Measurements from ENCODE around the gene MT1A. TPM values are rescaled to one million over a fixed set of nuclear protein-coding genes. Genes with fewer than 3 reads are reported as not detected.

The MT1A gene
- total RNA-seq, 2 experiments from 2014 or later: not detected

- ATAC-seq (no peak), DNase-seq (no peak)
- no peaks in the 10 kb centered on the region for H3K9me3 Mint-ChIP-seq
- intact Hi-C loops (cut with micrococcal nuclease): no loop called here
- CTCF ChIA-PET: interaction anchor here (1.0 kb wide), 1 partner anchor 14 kb away, joined by 3 read pairs; no protein-coding TSS in a partner anchor
- TF ChIP-seq, protein P1, sequence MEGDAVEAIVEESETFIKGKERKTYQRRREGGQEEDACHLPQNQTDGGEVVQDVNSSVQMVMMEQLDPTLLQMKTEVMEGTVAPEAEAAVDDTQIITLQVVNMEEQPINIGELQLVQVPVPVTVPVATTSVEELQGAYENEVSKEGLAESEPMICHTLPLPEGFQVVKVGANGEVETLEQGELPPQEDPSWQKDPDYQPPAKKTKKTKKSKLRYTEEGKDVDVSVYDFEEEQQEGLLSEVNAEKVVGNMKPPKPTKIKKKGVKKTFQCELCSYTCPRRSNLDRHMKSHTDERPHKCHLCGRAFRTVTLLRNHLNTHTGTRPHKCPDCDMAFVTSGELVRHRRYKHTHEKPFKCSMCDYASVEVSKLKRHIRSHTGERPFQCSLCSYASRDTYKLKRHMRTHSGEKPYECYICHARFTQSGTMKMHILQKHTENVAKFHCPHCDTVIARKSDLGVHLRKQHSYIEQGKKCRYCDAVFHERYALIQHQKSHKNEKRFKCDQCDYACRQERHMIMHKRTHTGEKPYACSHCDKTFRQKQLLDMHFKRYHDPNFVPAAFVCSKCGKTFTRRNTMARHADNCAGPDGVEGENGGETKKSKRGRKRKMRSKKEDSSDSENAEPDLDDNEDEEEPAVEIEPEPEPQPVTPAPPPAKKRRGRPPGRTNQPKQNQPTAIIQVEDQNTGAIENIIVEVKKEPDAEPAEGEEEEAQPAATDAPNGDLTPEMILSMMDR (IDR thresholded peaks at IDR 0.05): no peak
- POLR2A ChIA-PET: interaction anchor here (1.3 kb wide), 1 partner anchor 15 kb away, joined by 4 read pairs; no protein-coding TSS in a partner anchor
- peaks cover 18% of the 10 kb centered on the region for H3K27me3 Mint-ChIP-seq
- no peaks in the 10 kb centered on the region for H3K36me3 Mint-ChIP-seq (ENCODE audit: low read depth)
- H3K4me3 Mint-ChIP-seq: no peak overlapping the region
- H3K27ac Mint-ChIP-seq: no peak overlapping the region
- H3K4me1 Mint-ChIP-seq (ENCODE audit: low read depth): peaks cover 11% of the 10 kb centered on the region
These were observed 9.4 kb downstream of the MT1A start for GRCh38 chr16:56647641-56648431.

GRCh38 chr16:56649271-56649670, 10.8 kb downstream of the MT1A start:
- peaks cover 18% of the 10 kb centered on the region for H3K27me3 Mint-ChIP-seq
- H3K27ac Mint-ChIP-seq: no peak overlapping the region
- ChIA-PET POLR2A (interaction anchor here (0.8 to 1.4 kb wide), 2 partner anchors 18 to 33 kb away, joined by 3 read pairs; no protein-coding TSS in a partner anchor), CTCF (interaction anchor here (2.0 kb wide), 1 partner anchor 26 kb away, joined by 5 read pairs; no protein-coding TSS in a partner anchor)
- TF ChIP-seq, protein P1 (IDR thresholded peaks at IDR 0.05): no peak
- ATAC-seq: no peak
- H3K9me3 Mint-ChIP-seq: no peaks in the 10 kb centered on the region
- intact Hi-C loops (cut with micrococcal nuclease): no loop called here
- no peaks in the 10 kb centered on the region for H3K36me3 Mint-ChIP-seq (ENCODE audit: low read depth)
- DNase-seq: no peak
- no peaks in the 10 kb centered on the region for H3K4me1 Mint-ChIP-seq (ENCODE audit: low read depth)
- no peak overlapping the region for H3K4me3 Mint-ChIP-seq

GRCh38 chr16:56649820-56650219, 11.4 kb downstream of the MT1A start:
- TF ChIP-seq, protein P1 (IDR thresholded peaks at IDR 0.05): no peak
- ChIA-PET POLR2A (interaction anchor here (0.8 to 1.4 kb wide), 2 partner anchors 17 to 33 kb away, joined by 3 read pairs; no protein-coding TSS in a partner anchor), CTCF (interaction anchor here (2.0 kb wide), 1 partner anchor 27 kb away, joined by 5 read pairs; no protein-coding TSS in a partner anchor)
- intact Hi-C loops (cut with micrococcal nuclease): no loop called here
- ATAC-seq: no peak
- Mint-ChIP-seq H3K36me3 (ENCODE audit: low read depth) (no peaks in the 10 kb centered on the region), H3K27me3 (peaks cover 18% of the 10 kb centered on the region), H3K4me3 (no peak overlapping the region), H3K4me1 (ENCODE audit: low read depth) (no peaks in the 10 kb centered on the region), H3K9me3 (no peaks in the 10 kb centered on the region), H3K27ac (no peak overlapping the region)
- no peak for DNase-seq

- CTCF ChIA-PET: interaction anchor here (1.6 kb wide), 1 partner anchor 10 kb away, joined by 4 read pairs; no protein-coding TSS in a partner anchor
- ATAC-seq: no peak
- TF ChIP-seq, protein P1 (IDR thresholded peaks at IDR 0.05): no peak
- peaks cover 12% of the 10 kb centered on the region for H3K27me3 Mint-ChIP-seq
- POLR2A ChIA-PET: interaction anchor here (2.5 kb wide), 1 partner anchor 10 kb away, joined by 11 read pairs; no protein-coding TSS in a partner anchor
- H3K27ac Mint-ChIP-seq: no peak within 1 kb of the TSS
- intact Hi-C loops (cut with micrococcal nuclease): no loop called here
- no peaks in the 10 kb centered on the region for H3K9me3 Mint-ChIP-seq
- DNase-seq: no peak
- H3K4me1 Mint-ChIP-seq (ENCODE audit: low read depth): no peaks in the 10 kb centered on the region
- no peak within 1 kb of the TSS for H3K4me3 Mint-ChIP-seq
- H3K36me3 Mint-ChIP-seq (ENCODE audit: low read depth): no peaks in the 10 kb centered on the region
These were observed 13.1 kb downstream of the MT1A start, which contains the start of gene MT1B for GRCh38 chr16:56651586-56651985. Gene MT1B, plus strand, starts transcription at chr16:56651886. Its CDS starts 68 bp downstream, at chr16:56651954.

GRCh38 chr16:56652600-56652999, 14.1 kb downstream of the MT1A start:
- intact Hi-C loops (cut with micrococcal nuclease): no loop called here
- no peak overlapping the region for H3K27ac Mint-ChIP-seq
- DNase-seq: no peak
- H3K9me3 Mint-ChIP-seq: no peaks in the 10 kb centered on the region
- H3K4me1 Mint-ChIP-seq (ENCODE audit: low read depth): no peaks in the 10 kb centered on the region
- H3K27me3 Mint-ChIP-seq: peaks cover 8% of the 10 kb centered on the region
- ATAC-seq: no peak
- H3K36me3 Mint-ChIP-seq (ENCODE audit: low read depth): no peaks in the 10 kb centered on the region
- H3K4me3 Mint-ChIP-seq: no peak overlapping the region
- CTCF ChIA-PET: interaction anchor here (1.0 to 1.6 kb wide), 2 partner anchors 8 to 9 kb away, joined by 4 read pairs; no protein-coding TSS in a partner anchor
- TF ChIP-seq, protein P1 (IDR thresholded peaks at IDR 0.05): no peak
- POLR2A ChIA-PET: interaction anchor here (0.8 to 2.5 kb wide), 5 partner anchors 9 to 59 kb away, joined by 3 to 11 read pairs (median 3); no protein-coding TSS in a partner anchor
